Glutamatergic neuron (in vitro differentiated cells): ENCODE data around the gene GOLGA6A. TPM values are rescaled to one million over a fixed set of nuclear protein-coding genes. Genes with fewer than 3 reads are reported as not detected.

Experiments
- DNase-seq: peaks from one replicate; pipeline ENCODE4 v3.0.0; 2022
- H3K27ac Mint-ChIP-seq: one replicate; pipeline ENCODE4 v1.8.0; 2020; ENCODE audit warnings: mild to moderate bottlenecking, mixed read lengths, inconsistent platforms; ENCODE audit not compliant: unreplicated experiment
- H3K27me3 Mint-ChIP-seq: one replicate; pipeline ENCODE4 v1.8.0; 2020; ENCODE audit warnings: mild to moderate bottlenecking, moderate library complexity, mixed read lengths, inconsistent platforms; ENCODE audit not compliant: unreplicated experiment
- H3K36me3 Mint-ChIP-seq: one replicate; pipeline ENCODE4 v1.8.0; 2020; ENCODE audit warnings: mild to moderate bottlenecking, mixed read lengths, inconsistent platforms; ENCODE audit not compliant: unreplicated experiment
- H3K4me1 Mint-ChIP-seq: one replicate; pipeline ENCODE4 v1.8.0; 2020; ENCODE audit warnings: mild to moderate bottlenecking, low read depth, mixed read lengths, inconsistent platforms; ENCODE audit not compliant: unreplicated experiment
- H3K4me3 Mint-ChIP-seq: one replicate; pipeline ENCODE4 v1.8.0; 2020; ENCODE audit warnings: mild to moderate bottlenecking, mixed read lengths, inconsistent platforms; ENCODE audit not compliant: unreplicated experiment
- H3K9me3 Mint-ChIP-seq: one replicate; pipeline ENCODE4 v1.8.0; 2020; ENCODE audit warnings: mild to moderate bottlenecking, moderate library complexity, mixed read lengths, inconsistent platforms; ENCODE audit not compliant: unreplicated experiment
- CTCF ChIP-seq: fragments of 200-600 bp; sonication (generic); IDR thresholded peaks from one replicate; pipeline ENCODE4 v1.5.0; 2021; ENCODE audit not compliant: partially characterized antibody, unreplicated experiment
- total RNA-seq: library from RNA; stranded (reverse); fragmentation: NEBNext Ultra II Directional; extraction: Animal tissue kit (Norgen Biotek cat#: 25700); gene quantifications from one replicate; pipeline ENCODE4 v1.2.1, GENCODE V29; 2021; ENCODE audit not compliant: unreplicated experiment

Gene GOLGA6A
- total RNA-seq, 1 donor from 2014 or later: 0.83 TPM

GRCh38 chr15:74129586-74130154 lies 47.3 kb upstream of the GOLGA6A start:
- peaks cover 9% of the 10 kb centered on the region for H3K4me1 Mint-ChIP-seq
- no peak for TF ChIP-seq CTCF
- peaks cover 4% of the 10 kb centered on the region for H3K36me3 Mint-ChIP-seq
- DNase-seq: peak; percentile 38
- peak overlapping the region; percentile 15 for H3K27ac Mint-ChIP-seq
- H3K9me3 Mint-ChIP-seq: peaks cover 12% of the 10 kb centered on the region
- H3K4me3 Mint-ChIP-seq: peak overlapping the region; percentile 79
- H3K27me3 Mint-ChIP-seq: peaks cover 40% of the 10 kb centered on the region

GRCh38 chr15:74128785-74129585 lies 46.6 kb upstream of the GOLGA6A start:
- Mint-ChIP-seq H3K36me3 (peaks cover 4% of the 10 kb centered on the region), H3K27ac (peak overlapping the region; percentile 15), H3K4me1 (peaks cover 9% of the 10 kb centered on the region), H3K9me3 (peaks cover 12% of the 10 kb centered on the region), H3K27me3 (peaks cover 37% of the 10 kb centered on the region), H3K4me3 (peak overlapping the region; percentile 79)
- TF ChIP-seq CTCF: no peak
- DNase-seq: peak; percentile 48

- no peak overlapping the region for H3K27ac Mint-ChIP-seq
- H3K9me3 Mint-ChIP-seq: peaks cover 12% of the 10 kb centered on the region
- H3K4me1 Mint-ChIP-seq: peaks cover 9% of the 10 kb centered on the region
- H3K36me3 Mint-ChIP-seq: peaks cover 4% of the 10 kb centered on the region
- H3K27me3 Mint-ChIP-seq: peaks cover 35% of the 10 kb centered on the region
- TF ChIP-seq CTCF: no peak
- H3K4me3 Mint-ChIP-seq: peak overlapping the region; percentile 79
- peak; percentile 40 for DNase-seq
Measured at GRCh38 chr15:74127954-74128784, 45.8 kb upstream of the GOLGA6A start.

GRCh38 chr15:74127255-74127953 lies 45.1 kb upstream of the GOLGA6A start:
- H3K27ac Mint-ChIP-seq: no peak overlapping the region
- TF ChIP-seq CTCF: peak; percentile 99
- peak overlapping the region; percentile 78 for H3K4me3 Mint-ChIP-seq
- peaks cover 31% of the 10 kb centered on the region for H3K27me3 Mint-ChIP-seq
- DNase-seq: peak; percentile 99
- peaks cover 4% of the 10 kb centered on the region for H3K36me3 Mint-ChIP-seq
- peaks cover 12% of the 10 kb centered on the region for H3K9me3 Mint-ChIP-seq
- peaks cover 10% of the 10 kb centered on the region for H3K4me1 Mint-ChIP-seq
